ENCODE data around the gene EIF2B4. TPM values are rescaled to one million over a fixed set of nuclear protein-coding genes. Genes with fewer than 3 reads are reported as not detected.

The EIF2B4 gene
- total RNA-seq, 1 donor from 2014 or later: 34.8 TPM

GRCh38 chr2:27390822-27391679 lies 20.9 kb upstream of the EIF2B4 start:
- H3K27me3 ChIP-seq: no peaks in the 10 kb centered on the region
- peaks cover 2 to 3% of the 10 kb centered on the region in 2 donors for H3K36me3 ChIP-seq
- intact Hi-C loops (cut with DNase I): no loop called here
- H3K9me3 ChIP-seq: no peaks in the 10 kb centered on the region
- H3K4me1 ChIP-seq: no peaks in the 10 kb centered on the region
- no peak overlapping the region for H3K4me3 ChIP-seq
- DNase-seq (ENCODE audit: low spot score in 2 of 2): no peak
- TF ChIP-seq CTCF (IDR thresholded peaks at IDR 0.05): no peak
- H3K27ac ChIP-seq: no peak overlapping the region

- Histone ChIP-seq H3K4me1 (peaks cover 0 to 16% of the 10 kb centered on the region in 2 donors), H3K36me3 (peaks cover 50 to 60% of the 10 kb centered on the region in 2 donors), H3K4me3 (peak overlapping the region in 1 of 2 donors; percentile 89), H3K27ac (peak overlapping the region; percentile 89 to 90), H3K9me3 (no peaks in the 10 kb centered on the region), H3K27me3 (no peaks in the 10 kb centered on the region)
- intact Hi-C loops (cut with DNase I): loop anchor here (2.0 kb wide), 2 partner anchors 27 to 47 kb away; partner anchors contain the start of genes NRBP1 and PPM1G
- TF ChIP-seq CTCF (IDR thresholded peaks at IDR 0.05): no peak
- no peak for DNase-seq (ENCODE audit: low spot score in 2 of 2)
Measured at GRCh38 chr2:27381577-27382181, 11.5 kb upstream of the EIF2B4 start.

- peaks cover 0 to 16% of the 10 kb centered on the region in 2 donors for H3K4me1 ChIP-seq
- intact Hi-C loops (cut with DNase I): loop anchor here (1.0 to 2.0 kb wide), 4 partner anchors 11 to 48 kb away; partner anchors contain the start of genes EIF2B4, GTF3C2, NRBP1 and PPM1G
- peak within 1 kb of the TSS; percentile 89 to 96 for H3K4me3 ChIP-seq
- H3K9me3 ChIP-seq: no peaks in the 10 kb centered on the region
- H3K27me3 ChIP-seq: no peaks in the 10 kb centered on the region
- peak; percentile 79 to 98 for DNase-seq (ENCODE audit: low spot score in 2 of 2)
- peaks cover 56 to 65% of the 10 kb centered on the region in 2 donors for H3K36me3 ChIP-seq
- TF ChIP-seq CTCF (IDR thresholded peaks at IDR 0.05): no peak
- peak within 1 kb of the TSS; percentile 89 to 90 for H3K27ac ChIP-seq
Measured at GRCh38 chr2:27380626-27381545, 10.7 kb upstream of the EIF2B4 start, which contains the start of gene ZNF513. Gene ZNF513, minus strand, starts transcription at chr2:27380734. Its CDS starts 208 bp downstream, at chr2:27380526.

GRCh38 chr2:27379836-27380625 lies 9.9 kb upstream of the EIF2B4 start:
- DNase-seq (ENCODE audit: low spot score in 2 of 2): peak in 1 of 2 donors; percentile 88
- Histone ChIP-seq H3K27ac (peak overlapping the region; percentile 89 to 90), H3K4me1 (peaks cover 0 to 16% of the 10 kb centered on the region in 2 donors), H3K4me3 (peak overlapping the region; percentile 89 to 96), H3K36me3 (peaks cover 56 to 65% of the 10 kb centered on the region in 2 donors), H3K27me3 (no peaks in the 10 kb centered on the region), H3K9me3 (no peaks in the 10 kb centered on the region)
- intact Hi-C loops (cut with DNase I): loop anchor here (1.0 to 2.0 kb wide), 4 partner anchors 10 to 49 kb away; partner anchors contain the start of genes EIF2B4, GTF3C2, NRBP1 and PPM1G
- no peak for TF ChIP-seq CTCF (IDR thresholded peaks at IDR 0.05)
